NCI-H2107 (cell line): ENCODE data around the gene HMGXB4.
"Not testable (repeated sequence)": the region's sequence is repeated elsewhere in the genome, so short reads cannot be mapped to it uniquely, and the experiment has no call there.

Experiments used
- DNase-seq: peaks from one replicate; lab custom pipeline; 2025; lab: John Stamatoyannopoulos, UW

HMGXB4 gene

GRCh38 chr22:35257321-35258190 lies at the start of gene HMGXB4:
Gene HMGXB4, plus strand, starts transcription at chr22:35257493. Its CDS starts 4,898 bp downstream, at chr22:35262391.
- DNase-seq: peak; percentile 60

DNA sequence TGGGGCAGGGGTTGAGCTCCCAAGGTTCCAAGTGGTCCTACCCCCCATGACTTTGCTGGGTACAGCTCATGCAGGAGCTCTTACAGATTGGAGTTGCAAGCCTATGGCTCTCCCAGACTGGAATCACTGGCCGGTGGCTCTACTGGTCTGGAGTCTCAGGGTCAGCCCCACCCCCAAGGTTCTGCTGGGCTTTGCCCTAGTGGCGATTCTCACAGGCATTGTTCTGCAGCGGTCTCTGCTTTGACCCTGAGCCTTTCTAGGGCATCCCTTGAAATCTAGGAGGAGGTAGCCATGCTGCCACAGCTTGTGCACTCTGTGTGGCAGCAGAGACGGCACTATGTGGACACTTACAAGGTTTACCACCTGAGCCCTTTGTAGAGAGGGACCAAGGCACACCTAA lies 49.3 kb upstream of the HMGXB4 start:
- DNase-seq: no peak

DNA sequence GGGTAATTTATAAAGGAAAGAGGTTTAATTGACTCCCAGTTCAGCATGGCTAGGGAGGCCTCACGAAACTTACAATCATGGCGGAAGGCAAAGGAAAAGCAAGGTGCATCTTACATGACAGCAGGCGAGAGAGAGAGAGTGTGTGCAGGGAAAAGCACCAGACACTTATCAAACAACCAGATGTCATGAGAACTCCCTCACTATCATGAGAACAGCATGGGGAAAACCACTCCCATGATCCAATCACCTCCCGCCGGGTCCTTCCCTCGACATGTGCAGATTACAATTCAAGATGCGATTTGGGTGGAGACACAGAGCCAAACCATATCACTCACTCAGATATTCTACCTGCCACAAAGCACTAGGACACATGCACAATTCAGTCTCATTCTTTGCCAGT lies 48.1 kb upstream of the HMGXB4 start:
- DNase-seq: no peak

GRCh38 chr22:35212009-35212408 lies 45.3 kb upstream of the HMGXB4 start:
- DNase-seq: no peak

DNA sequence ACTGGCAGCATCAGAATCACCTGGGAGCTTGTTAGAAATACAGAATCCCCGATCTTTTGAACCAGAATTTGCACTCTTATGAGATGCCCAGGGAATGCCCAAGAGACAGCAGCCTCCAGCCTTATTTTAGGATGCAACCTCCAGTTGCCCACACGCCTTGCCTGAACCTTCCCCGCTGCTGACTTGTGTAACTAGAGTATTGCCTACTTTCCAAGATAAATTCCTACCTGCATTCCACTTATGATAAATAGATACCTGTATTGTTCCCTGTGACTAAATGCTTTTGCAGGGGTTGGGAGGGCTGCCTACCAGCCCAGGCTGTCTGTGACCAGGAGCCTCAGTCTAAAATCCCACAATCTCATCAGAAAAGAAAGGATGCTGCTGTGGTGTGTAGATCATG lies 44.3 kb upstream of the HMGXB4 start:
- DNase-seq: no peak

- DNase-seq: no peak
These were observed 42.3 kb upstream of the HMGXB4 start for GRCh38 chr22:35214968-35215367.

DNA sequence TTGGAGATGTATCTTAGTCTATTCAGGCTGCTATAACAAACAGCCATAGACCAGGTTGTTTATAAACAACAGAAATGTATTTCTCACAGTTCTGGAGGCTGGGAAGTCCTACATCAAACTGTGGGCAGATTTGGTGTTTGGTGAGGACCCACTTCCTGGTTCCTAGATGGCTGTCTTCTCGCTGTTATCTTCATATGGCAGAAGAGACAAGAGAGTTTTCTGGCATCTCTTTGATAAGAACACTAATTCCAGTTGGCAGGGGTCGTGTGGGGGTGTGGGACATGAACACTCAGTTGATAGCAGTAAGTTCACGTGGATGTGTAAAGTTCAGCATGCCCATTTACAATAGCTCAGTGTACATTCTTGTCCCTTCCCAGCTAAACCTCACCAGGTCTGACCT lies 41.3 kb upstream of the HMGXB4 start:
- DNase-seq: no peak

DNA sequence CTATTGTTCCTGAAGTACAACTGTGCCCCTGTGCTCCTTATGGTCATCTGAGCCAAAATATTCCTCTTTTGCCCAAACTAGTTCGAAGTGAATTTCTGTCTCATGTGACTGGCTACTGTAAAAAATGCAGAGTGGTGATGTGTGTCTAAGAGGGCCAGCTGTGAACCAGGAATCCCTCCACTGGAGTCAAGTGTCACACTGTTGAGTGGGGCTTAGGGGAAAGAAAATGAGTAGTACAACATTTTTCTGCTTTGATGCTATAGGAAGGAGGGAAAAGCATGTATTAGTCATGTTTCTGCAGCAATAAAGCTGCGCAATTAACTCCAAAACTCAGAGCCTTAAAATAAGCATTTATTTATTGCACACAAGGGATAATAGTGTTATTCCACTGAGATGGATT lies 39.8 kb upstream of the HMGXB4 start:
- no peak for DNase-seq

DNA sequence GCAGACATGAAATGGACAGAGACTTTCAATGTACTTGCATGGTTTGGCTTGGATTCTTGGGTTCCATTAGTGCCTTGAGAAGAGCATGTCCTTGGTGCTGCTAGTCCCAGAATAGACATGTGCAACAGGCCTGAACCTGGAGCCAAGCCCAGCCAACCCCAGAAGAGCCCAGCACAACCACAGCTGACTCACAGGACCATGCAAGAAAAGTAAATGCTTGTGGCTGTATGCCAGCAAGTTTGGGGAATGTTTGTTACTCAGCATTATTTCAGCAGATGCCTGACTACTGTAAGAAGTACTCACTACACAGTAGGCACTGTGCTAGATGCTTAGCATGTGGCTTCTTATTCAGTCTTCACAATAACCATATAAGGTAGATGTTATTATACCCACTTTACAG lies 39.2 kb upstream of the HMGXB4 start:
- DNase-seq: no peak

GRCh38 chr22:35219012-35219411 lies 38.3 kb upstream of the HMGXB4 start:
- DNase-seq: no peak

DNA sequence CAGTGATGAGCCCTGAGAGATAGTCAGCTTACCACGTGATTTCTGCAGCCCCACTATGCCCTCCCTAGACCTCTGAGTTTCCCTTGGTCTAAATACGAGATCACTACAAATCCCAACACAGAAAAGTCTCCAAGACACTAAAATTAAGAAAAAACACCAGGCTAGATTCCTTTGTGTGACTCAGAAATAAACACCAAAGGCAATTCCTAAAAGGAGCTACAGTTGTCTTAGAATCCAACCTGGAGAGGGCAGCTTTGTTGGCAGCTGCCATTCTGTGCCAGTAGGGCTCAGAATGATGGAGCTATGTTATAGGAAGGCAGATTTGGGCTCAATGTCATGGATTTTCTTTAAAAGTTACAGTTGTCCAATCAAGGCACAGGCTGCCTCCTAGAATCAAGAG lies 37.1 kb upstream of the HMGXB4 start:
- no peak for DNase-seq

DNA sequence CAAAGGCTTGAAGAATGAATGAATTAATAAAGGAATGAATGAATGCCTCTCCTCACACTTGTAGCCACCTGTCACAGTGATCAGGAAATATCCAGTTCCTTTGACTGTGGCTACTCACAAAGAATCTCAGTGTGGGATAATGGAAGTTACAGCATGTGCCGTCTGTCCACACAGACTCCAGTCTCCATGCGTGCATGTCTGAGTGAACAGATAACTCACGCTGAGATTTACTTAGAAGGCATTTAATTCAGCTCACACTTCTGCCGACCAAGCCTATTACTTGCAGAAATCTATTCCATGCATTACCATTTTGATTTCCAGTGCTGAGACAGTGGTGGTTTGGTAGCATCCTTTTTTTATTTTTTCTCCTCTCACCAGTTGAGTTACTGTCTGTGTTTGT lies 32.3 kb upstream of the HMGXB4 start:
- DNase-seq: no peak

- no peak for DNase-seq
These were observed 30.2 kb upstream of the HMGXB4 start for GRCh38 chr22:35226958-35227647.

GRCh38 chr22:35229865-35230264 lies 27.4 kb upstream of the HMGXB4 start:
- no peak for DNase-seq

DNA sequence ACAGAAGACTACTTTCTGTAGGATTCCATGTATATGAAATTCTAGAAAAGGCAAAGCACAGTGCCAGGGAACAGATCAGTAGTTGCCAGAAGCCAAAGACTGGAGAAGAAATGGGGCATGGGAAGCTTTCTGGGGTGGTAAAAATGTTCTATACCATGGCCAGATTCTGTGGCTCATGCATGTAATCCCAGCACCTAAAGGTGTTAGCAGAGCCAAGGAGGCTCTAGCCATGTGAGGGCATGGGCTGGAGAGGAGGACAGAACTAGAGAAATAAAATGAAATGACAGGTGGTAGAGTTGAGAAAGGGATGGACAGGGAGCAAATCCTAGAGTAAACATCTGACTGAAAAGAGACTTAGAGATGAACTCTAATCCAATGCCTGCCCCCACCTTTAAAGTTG lies 26.9 kb upstream of the HMGXB4 start:
- no peak for DNase-seq

- DNase-seq: no peak
These were observed 26.3 kb upstream of the HMGXB4 start for GRCh38 chr22:35230839-35231584.

DNA sequence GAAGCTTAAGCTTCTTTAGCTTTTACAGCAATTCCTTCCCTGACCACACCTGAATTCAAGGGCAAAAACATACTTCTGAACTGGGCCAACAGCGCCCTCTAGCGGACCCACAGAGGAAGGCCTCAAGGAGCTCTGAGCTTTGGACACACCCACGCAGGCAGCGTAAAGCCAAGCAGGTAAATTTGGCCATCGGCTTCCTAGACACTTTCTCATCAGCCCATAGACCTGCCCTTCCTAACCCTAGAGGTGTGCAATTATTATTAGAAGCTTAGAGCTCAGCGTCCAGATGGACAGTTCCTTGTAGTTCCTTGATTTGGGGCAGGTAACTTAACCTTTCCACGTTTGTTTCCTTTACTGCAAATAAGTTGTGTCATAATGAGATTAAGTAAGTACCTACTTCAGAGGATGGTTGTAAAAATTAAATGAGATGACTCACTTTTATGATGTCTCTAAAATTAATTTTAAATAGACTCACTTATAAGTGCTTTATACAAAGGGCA lies 25.7 kb upstream of the HMGXB4 start:
- peak; percentile 14 for DNase-seq

- not testable (repeated sequence) for DNase-seq
These were observed 18.5 kb upstream of the HMGXB4 start for GRCh38 chr22:35238749-35239148.

DNA sequence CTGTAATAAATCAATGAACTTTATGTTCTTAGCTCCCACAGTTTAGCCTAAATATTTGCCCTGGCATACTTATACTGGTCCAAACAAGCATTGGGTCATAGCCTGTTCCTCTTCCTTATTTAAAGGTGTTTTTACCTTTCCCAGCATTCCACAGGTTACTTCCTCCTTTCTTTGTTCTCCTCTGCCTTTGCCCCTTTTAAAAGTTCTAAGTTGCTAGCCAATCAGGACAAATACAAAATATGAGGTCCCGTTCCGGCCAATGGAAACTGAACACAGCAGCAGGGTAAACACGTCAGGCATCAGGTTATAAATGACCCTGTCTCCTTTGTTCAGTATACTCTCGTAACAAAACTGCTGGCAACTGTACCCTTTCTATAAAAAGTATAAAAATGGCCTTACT lies 12.8 kb upstream of the HMGXB4 start:
- not testable (repeated sequence) for DNase-seq

GRCh38 chr22:35250156-35250555 lies 7.1 kb upstream of the HMGXB4 start:
- no peak for DNase-seq

DNA sequence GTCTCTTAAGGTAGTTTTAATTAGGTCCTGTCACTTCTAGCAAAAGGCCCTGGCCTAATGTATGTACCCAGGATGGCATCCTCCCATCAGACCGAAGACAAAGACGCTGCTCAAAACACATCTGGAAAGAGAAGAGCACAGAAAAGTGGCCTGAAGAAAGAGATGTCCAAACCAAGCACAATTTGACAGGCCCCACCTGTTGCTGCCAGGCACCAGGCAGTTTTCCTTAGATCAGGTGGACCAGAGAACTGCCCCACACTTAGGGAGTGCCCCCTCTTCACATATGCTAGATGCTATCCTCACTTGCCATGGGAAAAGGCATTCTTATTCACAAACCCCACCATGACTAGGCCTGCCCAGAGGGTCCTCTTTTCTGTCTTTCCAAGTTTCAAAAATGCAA lies 3.3 kb upstream of the HMGXB4 start:
- no peak for DNase-seq

- no peak for DNase-seq
These were observed 332 bp upstream of the HMGXB4 start for GRCh38 chr22:35257002-35257320.
